ENCODE results near the gene DIMT1. TPM values are rescaled to one million over a fixed set of nuclear protein-coding genes. Genes with fewer than 3 reads are reported as not detected.
A peak's percentile ranks its signal among the peaks of the same experiment; 100 is the strongest.

Gene DIMT1
- total and polyA plus RNA-seq, 2 experiments from 2014 or later, result 53.0 to 56.5 TPM

- peaks cover 11% of the 10 kb centered on the region; the same call in 1 of the 2 replicates for H4K20me1 ChIP-seq (replicated peaks; ENCODE audit: insufficient read depth)
- peak within 1 kb of the TSS; percentile 65 for H3K4me3 ChIP-seq
- H3K79me2 ChIP-seq (replicated peaks; ENCODE audit: insufficient read depth), result peaks cover 50% of the 10 kb centered on the region
- peak within 1 kb of the TSS; percentile 82 for H3K4me2 ChIP-seq
- ATAC-seq (peak; percentile 94), DNase-seq (ENCODE audit: low spot score) (peak; percentile 100)
- Mint-ChIP-seq H3K36me3 (ENCODE audit: low read depth) (no peaks in the 10 kb centered on the region), H3K27me3 (ENCODE audit: insufficient read depth, low read depth, poor library complexity) (peaks cover 8% of the 10 kb centered on the region), H3K4me3 (peak within 1 kb of the TSS; percentile 93), H3K27ac (peak within 1 kb of the TSS; percentile 96), H3K4me1 (peaks cover 2% of the 10 kb centered on the region; the same call in 1 of the 3 replicates), H3K9me3 (no peaks in the 10 kb centered on the region; the same call in 2 of the 3 replicates)
- TF ChIP-seq ZNF331 (CRISPR knock-in tag; IDR thresholded peaks at IDR 0.05; ENCODE audit: low read depth) (no peak), CREB1 (CRISPR knock-in tag; IDR thresholded peaks at IDR 0.05; ENCODE audit: low read depth) (peak; percentile 99), POLR2AphosphoS5 (IDR thresholded peaks at IDR 0.05; ENCODE audit: low read depth) (peak; percentile 88)
- TF ChIP-seq, protein P1, sequence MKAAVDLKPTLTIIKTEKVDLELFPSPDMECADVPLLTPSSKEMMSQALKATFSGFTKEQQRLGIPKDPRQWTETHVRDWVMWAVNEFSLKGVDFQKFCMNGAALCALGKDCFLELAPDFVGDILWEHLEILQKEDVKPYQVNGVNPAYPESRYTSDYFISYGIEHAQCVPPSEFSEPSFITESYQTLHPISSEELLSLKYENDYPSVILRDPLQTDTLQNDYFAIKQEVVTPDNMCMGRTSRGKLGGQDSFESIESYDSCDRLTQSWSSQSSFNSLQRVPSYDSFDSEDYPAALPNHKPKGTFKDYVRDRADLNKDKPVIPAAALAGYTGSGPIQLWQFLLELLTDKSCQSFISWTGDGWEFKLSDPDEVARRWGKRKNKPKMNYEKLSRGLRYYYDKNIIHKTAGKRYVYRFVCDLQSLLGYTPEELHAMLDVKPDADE (IDR thresholded peaks at IDR 0.05), result peak; percentile 88
- peaks cover 5% of the 10 kb centered on the region for H3K4me1 ChIP-seq (ENCODE audit: insufficient read depth)
- no peaks in the 10 kb centered on the region for H3K9me2 ChIP-seq (ENCODE audit: insufficient read depth)
- H3K27me3 ChIP-seq (ENCODE audit: insufficient read depth), result no peaks in the 10 kb centered on the region
- H3K27ac ChIP-seq (ENCODE audit: low read depth), result 0 out of 2 replicates have a peak within 1 kb of the TSS, but pooled peaks have one; percentile 18
- no peaks in the 10 kb centered on the region for H3K36me3 ChIP-seq (ENCODE audit: insufficient read depth)
- H2AFZ ChIP-seq, result peak within 1 kb of the TSS; percentile 6; the same call in 1 of the 2 replicates
- no peaks in the 10 kb centered on the region for H3F3A ChIP-seq (replicated peaks; ENCODE audit: low read depth)
Observed at GRCh38 chr5:62412549-62413329, 9.0 kb upstream of the DIMT1 start, which contains the start of gene IPO11. Gene IPO11 (plus strand): TSS chr5:62412763. CDS start chr5:62437280, 24,517 bp downstream.

GRCh38 chr5:62395210-62395950 is 8.3 kb downstream of the DIMT1 start:
- ATAC-seq (no peak), DNase-seq (ENCODE audit: low spot score) (no peak)
- Histone ChIP-seq H3K27ac (ENCODE audit: low read depth) (no peak overlapping the region), H3K9me2 (ENCODE audit: insufficient read depth) (no peaks in the 10 kb centered on the region), H3K36me3 (ENCODE audit: insufficient read depth) (peaks cover 41% of the 10 kb centered on the region), H2AFZ (no peak overlapping the region), H3K4me1 (ENCODE audit: insufficient read depth) (no peaks in the 10 kb centered on the region), H3K4me3 (no peak overlapping the region), H3K27me3 (ENCODE audit: insufficient read depth) (no peaks in the 10 kb centered on the region), H3K79me2 (replicated peaks; ENCODE audit: insufficient read depth) (0 out of 2 replicates have a peak, but pooled peaks cover under 1% of the 10 kb centered on the region), H3F3A (replicated peaks; ENCODE audit: low read depth) (no peaks in the 10 kb centered on the region), H3K4me2 (no peak overlapping the region), H4K20me1 (replicated peaks; ENCODE audit: insufficient read depth) (no peaks in the 10 kb centered on the region)
- Mint-ChIP-seq H3K36me3 (ENCODE audit: low read depth) (peaks cover 51% of the 10 kb centered on the region; the same call in 2 of the 3 replicates), H3K4me3 (no peak overlapping the region), H3K4me1 (no peaks in the 10 kb centered on the region), H3K27me3 (ENCODE audit: insufficient read depth, low read depth, poor library complexity) (no peaks in the 10 kb centered on the region), H3K9me3 (no peaks in the 10 kb centered on the region), H3K27ac (no peak overlapping the region)
- no peak for TF ChIP-seq JUNB (IDR thresholded peaks at IDR 0.05; ENCODE audit: unreplicated experiment)

DNA sequence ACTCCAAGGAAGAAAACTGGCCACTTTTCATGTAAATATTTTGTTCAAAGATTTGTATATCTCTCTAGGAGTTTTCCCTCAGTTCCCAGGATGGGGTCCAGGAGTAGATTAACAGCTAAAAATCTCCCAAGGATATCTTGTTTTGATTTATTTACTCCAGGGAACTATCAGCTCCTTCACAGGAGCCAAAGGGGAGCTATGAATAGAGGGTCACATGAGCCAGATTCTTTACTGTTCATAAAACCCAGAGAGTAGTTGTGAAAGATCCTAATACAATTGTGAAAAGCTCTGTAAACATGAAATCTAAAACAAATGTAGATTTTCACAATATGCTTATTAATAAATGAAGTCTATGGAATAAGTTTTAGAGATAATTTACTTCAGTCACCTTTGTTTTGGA is 16.9 kb downstream of the DIMT1 start:
- no peak overlapping the region for H3K27ac ChIP-seq (ENCODE audit: low read depth)
- Mint-ChIP-seq H3K9me3 (no peaks in the 10 kb centered on the region), H3K27ac (no peak overlapping the region), H3K36me3 (ENCODE audit: low read depth) (peaks cover 52% of the 10 kb centered on the region), H3K27me3 (ENCODE audit: insufficient read depth, low read depth, poor library complexity) (no peaks in the 10 kb centered on the region), H3K4me3 (no peak overlapping the region), H3K4me1 (no peaks in the 10 kb centered on the region)
- peaks cover 37% of the 10 kb centered on the region for H3K36me3 ChIP-seq (ENCODE audit: insufficient read depth)
- H3K4me1 ChIP-seq (ENCODE audit: insufficient read depth), result no peaks in the 10 kb centered on the region
- no peaks in the 10 kb centered on the region; the same call in 1 of the 2 replicates for H3F3A ChIP-seq (replicated peaks; ENCODE audit: low read depth)
- H3K27me3 ChIP-seq (ENCODE audit: insufficient read depth), result no peaks in the 10 kb centered on the region
- H4K20me1 ChIP-seq (replicated peaks; ENCODE audit: insufficient read depth), result no peaks in the 10 kb centered on the region
- no peaks in the 10 kb centered on the region for H3K9me2 ChIP-seq (ENCODE audit: insufficient read depth)
- DNase-seq (ENCODE audit: low spot score), result no peak
- ATAC-seq, result no peak
- no peak overlapping the region for H2AFZ ChIP-seq
- H3K4me3 ChIP-seq, result no peak overlapping the region
- no peaks in the 10 kb centered on the region for H3K79me2 ChIP-seq (replicated peaks; ENCODE audit: insufficient read depth)
- no peak overlapping the region for H3K4me2 ChIP-seq
- TF ChIP-seq, protein P1 (IDR thresholded peaks at IDR 0.05), result no peak
- TF ChIP-seq EZH2phosphoT487 (IDR thresholded peaks at IDR 0.05; ENCODE audit: unreplicated experiment) (no peak), ZNF331 (CRISPR knock-in tag; IDR thresholded peaks at IDR 0.05; ENCODE audit: low read depth) (no peak), JUNB (IDR thresholded peaks at IDR 0.05; ENCODE audit: unreplicated experiment) (no peak), EZH2 (IDR thresholded peaks at IDR 0.05; ENCODE audit: low read depth, unreplicated experiment) (no peak), CTCF (conservative IDR thresholded peaks at IDR 0.05; ENCODE audit: low read depth in 2 of 2) (no peak), CREB1 (CRISPR knock-in tag; IDR thresholded peaks at IDR 0.05; ENCODE audit: low read depth) (no peak), POLR2AphosphoS5 (IDR thresholded peaks at IDR 0.05; ENCODE audit: low read depth) (no peak), ZNF114 (CRISPR knock-in tag; IDR thresholded peaks at IDR 0.05) (no peak)
